HEK293 (cell line): ENCODE results near the gene PKN3.

Source experiments
- GLI4 ChIP-seq: fragments of 450-650 bp; formaldehyde crosslinking; IDR thresholded peaks from 2 replicates; pipeline ENCODE4 v1.5.1; 2016; ENCODE audit warnings: missing biosample characterization, missing genetic modification characterization
- KLF8 ChIP-seq: fragments of 450-650 bp; formaldehyde crosslinking; IDR thresholded peaks from 2 replicates; pipeline ENCODE4 v1.5.1; 2016; ENCODE audit warnings: missing biosample characterization, missing genetic modification characterization
- SP7 ChIP-seq: fragments of 450-650 bp; formaldehyde crosslinking; IDR thresholded peaks from 2 replicates; pipeline ENCODE4 v1.5.1; 2016; ENCODE audit warnings: missing biosample characterization, missing genetic modification characterization
- TRIM28 ChIP-seq: IDR thresholded peaks from 2 replicates; pipeline ENCODE4 v1.6.1; 2011; ENCODE audit warnings: low read length, control low read depth, borderline replicate concordance
- ZBTB8A ChIP-seq: fragments of 450-650 bp; formaldehyde crosslinking; IDR thresholded peaks from 2 replicates; pipeline ENCODE4 v1.5.1; 2016; ENCODE audit warnings: missing biosample characterization, missing genetic modification characterization
- ZFP69B ChIP-seq: fragments of 450-650 bp; formaldehyde crosslinking; IDR thresholded peaks from 2 replicates; pipeline ENCODE4 v1.5.1; 2016; ENCODE audit warnings: missing biosample characterization, missing genetic modification characterization
- ZNF2 ChIP-seq: fragments of 450-650 bp; formaldehyde crosslinking; IDR thresholded peaks from 2 replicates; pipeline ENCODE4 v1.5.1; 2016; ENCODE audit warnings: missing biosample characterization, missing genetic modification characterization
- ZNF221 ChIP-seq: fragments of 450-650 bp; formaldehyde crosslinking; IDR thresholded peaks from 2 replicates; pipeline ENCODE4 v1.5.1; 2017; ENCODE audit warnings: missing biosample characterization, missing genetic modification characterization, borderline replicate concordance
- ZNF274 ChIP-seq, 2 experiments: fragments of 200-500 bp in 1 of 2; fragments of 450-650 bp in 1 of 2; sonication (Bioruptor generic) in 1 of 2; formaldehyde crosslinking in 1 of 2; IDR thresholded peaks; 2 replicates each; pipeline versions ENCODE4 v1.5.1 to v1.6.1; 2014 to 2016; ENCODE audit warnings: borderline replicate concordance in 1 of 2, inconsistent platforms in 1 of 2, low read length in 1 of 2, missing biosample characterization in 1 of 2, missing genetic modification characterization in 1 of 2
- ZNF366 ChIP-seq: fragments of 450-650 bp; formaldehyde crosslinking; conservative IDR thresholded peaks from 2 replicates; pipeline ENCODE4 v1.5.1; 2016; ENCODE audit warnings: missing biosample characterization, missing genetic modification characterization
- ZNF510 ChIP-seq: fragments of 450-650 bp; formaldehyde crosslinking; IDR thresholded peaks from 2 replicates; pipeline ENCODE4 v1.5.1; 2018; ENCODE audit warnings: mild to moderate bottlenecking, missing genetic modification characterization, missing biosample characterization; ENCODE audit not compliant: insufficient replicate concordance
- ZNF544 ChIP-seq: fragments of 450-650 bp; formaldehyde crosslinking; IDR thresholded peaks from 2 replicates; pipeline ENCODE4 v1.5.0; 2017; ENCODE audit warnings: missing biosample characterization, missing genetic modification characterization
- ZNF549 ChIP-seq: fragments of 450-650 bp; IDR thresholded peaks from 2 replicates; pipeline ENCODE4 v1.5.1; 2018; ENCODE audit warnings: missing biosample characterization, missing genetic modification characterization, mild to moderate bottlenecking, inconsistent platforms, moderate library complexity
- ZNF561 ChIP-seq: fragments of 450-650 bp; IDR thresholded peaks from 2 replicates; pipeline ENCODE4 v1.5.1; 2018; ENCODE audit warnings: missing biosample characterization, missing genetic modification characterization, borderline replicate concordance
- ZNF621 ChIP-seq: fragments of 450-650 bp; formaldehyde crosslinking; IDR thresholded peaks from 2 replicates; pipeline ENCODE4 v1.5.1; 2017; ENCODE audit warnings: missing biosample characterization, missing genetic modification characterization
- ZNF677 ChIP-seq: fragments of 450-650 bp; IDR thresholded peaks from 2 replicates; pipeline ENCODE4 v1.5.0; 2018; ENCODE audit warnings: missing biosample characterization, mild to moderate bottlenecking, missing genetic modification characterization, moderate library complexity
- ZNF768 ChIP-seq: fragments of 450-650 bp; formaldehyde crosslinking; IDR thresholded peaks from 2 replicates; pipeline ENCODE4 v1.5.1; 2018; ENCODE audit warnings: missing biosample characterization, mild to moderate bottlenecking, missing genetic modification characterization
- ZNF792 ChIP-seq: fragments of 450-650 bp; formaldehyde crosslinking; IDR thresholded peaks from 2 replicates; pipeline ENCODE4 v1.5.1; 2016; ENCODE audit warnings: missing biosample characterization, missing genetic modification characterization
- ZSCAN30 ChIP-seq: fragments of 450-650 bp; IDR thresholded peaks from 2 replicates; pipeline ENCODE4 v1.5.1; 2018; ENCODE audit warnings: missing biosample characterization, mild to moderate bottlenecking, missing genetic modification characterization, moderate library complexity
- ZXDB ChIP-seq: fragments of 450-650 bp; formaldehyde crosslinking; IDR thresholded peaks from 2 replicates; pipeline ENCODE4 v1.5.1; 2016; ENCODE audit warnings: missing biosample characterization, missing genetic modification characterization
- TF ChIP-seq, protein P1 (sequence below): fragments of 450-650 bp; formaldehyde crosslinking; IDR thresholded peaks from 2 replicates; pipeline ENCODE4 v1.5.1; 2016; ENCODE audit warnings: missing biosample characterization, missing genetic modification characterization
- TF ChIP-seq, protein P2 (sequence below): fragments of 450-650 bp; formaldehyde crosslinking; IDR thresholded peaks from 2 replicates; pipeline ENCODE4 v1.5.1; 2016; ENCODE audit warnings: missing biosample characterization, missing genetic modification characterization
- TF ChIP-seq, protein P3 (sequence below): fragments of 450-650 bp; formaldehyde crosslinking; IDR thresholded peaks from 2 replicates; pipeline ENCODE4 v1.5.1; 2017; ENCODE audit warnings: missing biosample characterization, missing genetic modification characterization
- TF ChIP-seq, protein P4 (sequence below): fragments of 450-650 bp; formaldehyde crosslinking; IDR thresholded peaks from 2 replicates; pipeline ENCODE4 v1.5.1; 2016; ENCODE audit warnings: missing biosample characterization, missing genetic modification characterization
- TF ChIP-seq, protein P5 (sequence below): fragments of 450-650 bp; formaldehyde crosslinking; IDR thresholded peaks from 2 replicates; pipeline ENCODE4 v1.5.1; 2016; ENCODE audit warnings: missing biosample characterization, missing genetic modification characterization

The PKN3 gene

DNA sequence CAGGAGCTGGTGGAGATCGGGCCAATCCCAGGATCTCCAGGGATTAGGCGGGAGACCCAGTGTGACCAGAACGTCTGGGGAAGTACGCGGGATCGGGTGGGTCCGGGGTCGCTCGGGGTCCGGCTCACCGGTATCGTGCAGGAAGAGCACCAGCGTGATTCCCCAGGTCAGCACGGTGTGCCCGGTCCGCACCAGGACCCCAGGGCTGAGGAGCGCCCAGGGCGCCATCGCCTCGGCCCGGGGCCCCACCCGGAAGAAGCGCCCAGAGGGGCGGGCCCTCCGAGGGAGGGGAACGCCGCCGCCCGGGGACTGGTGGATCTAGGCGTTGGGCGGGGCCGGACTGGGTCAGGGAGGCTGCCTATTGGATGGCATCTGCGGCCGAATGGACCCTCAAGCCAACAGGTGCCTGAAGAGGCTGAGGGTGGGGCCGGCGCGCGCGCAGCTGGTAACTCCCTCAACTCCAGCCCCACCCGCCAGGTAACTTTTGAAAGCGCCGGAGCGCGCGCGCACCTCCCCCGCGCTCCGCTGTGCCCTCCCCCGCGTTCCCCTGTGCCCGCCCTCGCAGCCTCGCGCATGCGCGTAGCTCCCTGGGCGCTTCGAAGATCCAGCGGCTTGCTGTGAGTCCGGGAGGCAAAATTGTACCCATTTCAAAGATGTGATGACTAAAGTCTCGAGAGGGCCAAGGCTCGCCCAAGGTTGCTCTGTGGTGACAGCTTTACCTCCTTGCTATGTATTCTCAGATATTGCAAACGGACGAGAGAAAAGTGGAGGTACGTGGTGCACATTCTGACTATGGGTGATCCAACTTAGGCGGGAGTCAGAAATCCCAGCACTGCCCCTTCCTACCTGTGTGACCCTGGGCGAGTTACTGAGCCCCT is 21.8 kb downstream of the PKN3 start, which contains the start of gene ZDHHC12 (continued):
- TF ChIP-seq, protein P1, sequence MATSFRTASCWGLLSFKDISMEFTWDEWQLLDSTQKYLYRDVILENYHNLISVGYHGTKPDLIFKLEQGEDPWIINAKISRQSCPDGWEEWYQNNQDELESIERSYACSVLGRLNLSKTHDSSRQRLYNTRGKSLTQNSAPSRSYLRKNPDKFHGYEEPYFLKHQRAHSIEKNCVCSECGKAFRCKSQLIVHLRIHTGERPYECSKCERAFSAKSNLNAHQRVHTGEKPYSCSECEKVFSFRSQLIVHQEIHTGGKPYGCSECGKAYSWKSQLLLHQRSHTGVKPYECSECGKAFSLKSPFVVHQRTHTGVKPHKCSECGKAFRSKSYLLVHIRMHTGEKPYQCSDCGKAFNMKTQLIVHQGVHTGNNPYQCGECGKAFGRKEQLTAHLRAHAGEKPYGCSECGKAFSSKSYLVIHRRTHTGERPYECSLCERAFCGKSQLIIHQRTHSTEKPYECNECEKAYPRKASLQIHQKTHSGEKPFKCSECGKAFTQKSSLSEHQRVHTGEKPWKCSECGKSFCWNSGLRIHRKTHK (tag by site-specific recombination) = no peak
- TF ChIP-seq ZNF621 (tag by site-specific recombination) = no peak
- TF ChIP-seq ZFP69B (tag by site-specific recombination) = peak; percentile 93
- TF ChIP-seq ZNF510 (tag by site-specific recombination) = no peak
- TF ChIP-seq KLF8 (tag by site-specific recombination) = peak; percentile 97
- no peak for TF ChIP-seq ZNF549
- TF ChIP-seq ZNF792 (tag by site-specific recombination) = no peak
- TF ChIP-seq ZNF677 (tag by site-specific recombination) = no peak
- TF ChIP-seq ZXDB (tag by site-specific recombination) = peak; percentile 69
- TF ChIP-seq, protein P2, sequence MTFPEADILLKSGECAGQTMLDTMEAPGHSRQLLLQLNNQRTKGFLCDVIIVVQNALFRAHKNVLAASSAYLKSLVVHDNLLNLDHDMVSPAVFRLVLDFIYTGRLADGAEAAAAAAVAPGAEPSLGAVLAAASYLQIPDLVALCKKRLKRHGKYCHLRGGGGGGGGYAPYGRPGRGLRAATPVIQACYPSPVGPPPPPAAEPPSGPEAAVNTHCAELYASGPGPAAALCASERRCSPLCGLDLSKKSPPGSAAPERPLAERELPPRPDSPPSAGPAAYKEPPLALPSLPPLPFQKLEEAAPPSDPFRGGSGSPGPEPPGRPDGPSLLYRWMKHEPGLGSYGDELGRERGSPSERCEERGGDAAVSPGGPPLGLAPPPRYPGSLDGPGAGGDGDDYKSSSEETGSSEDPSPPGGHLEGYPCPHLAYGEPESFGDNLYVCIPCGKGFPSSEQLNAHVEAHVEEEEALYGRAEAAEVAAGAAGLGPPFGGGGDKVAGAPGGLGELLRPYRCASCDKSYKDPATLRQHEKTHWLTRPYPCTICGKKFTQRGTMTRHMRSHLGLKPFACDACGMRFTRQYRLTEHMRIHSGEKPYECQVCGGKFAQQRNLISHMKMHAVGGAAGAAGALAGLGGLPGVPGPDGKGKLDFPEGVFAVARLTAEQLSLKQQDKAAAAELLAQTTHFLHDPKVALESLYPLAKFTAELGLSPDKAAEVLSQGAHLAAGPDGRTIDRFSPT (tag by site-specific recombination) = peak; percentile 65; the same call in 1 of the 2 replicates
- TF ChIP-seq ZNF221 = no peak
- peak; percentile 82 for TF ChIP-seq ZNF2
- TF ChIP-seq ZBTB8A (tag by site-specific recombination) = peak; percentile 95
- peak; percentile 66 for TF ChIP-seq SP7
- TF ChIP-seq ZNF274 (IDR thresholded peaks at IDR 0.05; ENCODE audit: low read length) = no peak
- no peak for TF ChIP-seq ZNF274 (tag by site-specific recombination; IDR thresholded peaks at IDR 0.05; ENCODE audit: borderline replicate concordance)
- TF ChIP-seq TRIM28 = no peak
- no peak for TF ChIP-seq ZNF544
- 0 out of 2 replicates have a peak, but pooled peaks have one; percentile 25 for TF ChIP-seq GLI4 (tag by site-specific recombination)
- TF ChIP-seq, protein P3, sequence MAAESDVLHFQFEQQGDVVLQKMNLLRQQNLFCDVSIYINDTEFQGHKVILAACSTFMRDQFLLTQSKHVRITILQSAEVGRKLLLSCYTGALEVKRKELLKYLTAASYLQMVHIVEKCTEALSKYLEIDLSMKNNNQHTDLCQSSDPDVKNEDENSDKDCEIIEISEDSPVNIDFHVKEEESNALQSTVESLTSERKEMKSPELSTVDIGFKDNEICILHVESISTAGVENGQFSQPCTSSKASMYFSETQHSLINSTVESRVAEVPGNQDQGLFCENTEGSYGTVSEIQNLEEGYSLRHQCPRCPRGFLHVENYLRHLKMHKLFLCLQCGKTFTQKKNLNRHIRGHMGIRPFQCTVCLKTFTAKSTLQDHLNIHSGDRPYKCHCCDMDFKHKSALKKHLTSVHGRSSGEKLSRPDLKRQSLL (tag by site-specific recombination) = peak; percentile 55
- TF ChIP-seq ZNF768 (tag by site-specific recombination) = no peak; the same call in 1 of the 2 replicates
- TF ChIP-seq, protein P4, sequence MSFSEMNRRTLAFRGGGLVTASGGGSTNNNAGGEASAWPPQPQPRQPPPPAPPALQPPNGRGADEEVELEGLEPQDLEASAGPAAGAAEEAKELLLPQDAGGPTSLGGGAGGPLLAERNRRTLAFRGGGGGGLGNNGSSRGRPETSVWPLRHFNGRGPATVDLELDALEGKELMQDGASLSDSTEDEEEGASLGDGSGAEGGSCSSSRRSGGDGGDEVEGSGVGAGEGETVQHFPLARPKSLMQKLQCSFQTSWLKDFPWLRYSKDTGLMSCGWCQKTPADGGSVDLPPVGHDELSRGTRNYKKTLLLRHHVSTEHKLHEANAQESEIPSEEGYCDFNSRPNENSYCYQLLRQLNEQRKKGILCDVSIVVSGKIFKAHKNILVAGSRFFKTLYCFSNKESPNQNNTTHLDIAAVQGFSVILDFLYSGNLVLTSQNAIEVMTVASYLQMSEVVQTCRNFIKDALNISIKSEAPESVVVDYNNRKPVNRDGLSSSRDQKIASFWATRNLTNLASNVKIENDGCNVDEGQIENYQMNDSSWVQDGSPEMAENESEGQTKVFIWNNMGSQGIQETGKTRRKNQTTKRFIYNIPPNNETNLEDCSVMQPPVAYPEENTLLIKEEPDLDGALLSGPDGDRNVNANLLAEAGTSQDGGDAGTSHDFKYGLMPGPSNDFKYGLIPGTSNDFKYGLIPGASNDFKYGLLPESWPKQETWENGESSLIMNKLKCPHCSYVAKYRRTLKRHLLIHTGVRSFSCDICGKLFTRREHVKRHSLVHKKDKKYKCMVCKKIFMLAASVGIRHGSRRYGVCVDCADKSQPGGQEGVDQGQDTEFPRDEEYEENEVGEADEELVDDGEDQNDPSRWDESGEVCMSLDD (tag by site-specific recombination) = peak; percentile 56; the same call in 1 of the 2 replicates
- TF ChIP-seq ZNF366 (tag by site-specific recombination) = 0 out of 2 replicates have a peak, but pooled peaks have one; percentile 9
- TF ChIP-seq, protein P5, sequence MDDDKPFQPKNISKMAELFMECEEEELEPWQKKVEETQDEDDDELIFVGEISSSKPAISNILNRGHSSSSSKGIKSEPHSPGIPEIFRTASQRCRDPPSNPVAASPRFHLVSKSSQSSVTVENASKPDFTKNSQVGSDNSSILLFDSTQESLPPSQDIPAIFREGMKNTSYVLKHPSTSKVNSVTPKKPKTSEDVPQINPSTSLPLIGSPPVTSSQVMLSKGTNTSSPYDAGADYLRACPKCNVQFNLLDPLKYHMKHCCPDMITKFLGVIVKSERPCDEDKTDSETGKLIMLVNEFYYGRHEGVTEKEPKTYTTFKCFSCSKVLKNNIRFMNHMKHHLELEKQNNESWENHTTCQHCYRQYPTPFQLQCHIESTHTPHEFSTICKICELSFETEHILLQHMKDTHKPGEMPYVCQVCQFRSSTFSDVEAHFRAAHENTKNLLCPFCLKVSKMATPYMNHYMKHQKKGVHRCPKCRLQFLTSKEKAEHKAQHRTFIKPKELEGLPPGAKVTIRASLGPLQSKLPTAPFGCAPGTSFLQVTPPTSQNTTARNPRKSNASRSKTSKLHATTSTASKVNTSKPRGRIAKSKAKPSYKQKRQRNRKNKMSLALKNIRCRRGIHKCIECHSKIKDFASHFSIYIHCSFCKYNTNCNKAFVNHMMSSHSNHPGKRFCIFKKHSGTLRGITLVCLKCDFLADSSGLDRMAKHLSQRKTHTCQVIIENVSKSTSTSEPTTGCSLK = no peak
- TF ChIP-seq ZNF561 = peak; percentile 43; the same call in 1 of the 2 replicates
- TF ChIP-seq ZSCAN30 (tag by site-specific recombination) = peak; percentile 78
